ENCODE measurements around the gene DNAJB9.

The DNAJB9 gene

DNA sequence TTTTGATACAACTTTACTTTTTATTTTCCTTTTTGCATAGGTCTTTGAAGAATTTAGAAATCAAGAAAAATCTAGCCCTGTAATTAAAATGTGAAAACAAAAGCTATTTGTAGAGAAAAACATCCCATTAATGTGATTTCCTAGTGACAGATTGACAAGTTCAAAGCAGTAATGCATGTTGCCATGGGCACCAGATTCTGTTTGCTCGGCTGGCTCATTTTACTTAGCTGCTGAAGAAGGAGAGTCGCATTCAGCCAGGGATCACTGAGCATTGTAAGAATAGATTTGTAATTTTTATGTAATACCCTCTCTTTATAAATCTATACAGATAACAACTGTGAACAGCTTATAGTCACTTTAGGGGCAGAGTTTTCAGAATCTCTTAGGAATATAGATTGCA, 28.5 kb downstream of the DNAJB9 start:
- no peak for DNase-seq (ENCODE audit: low read depth)
- H3K4me3 ChIP-seq (ENCODE audit: low read depth, low read length): no peak overlapping the region
- TF ChIP-seq, protein P1, sequence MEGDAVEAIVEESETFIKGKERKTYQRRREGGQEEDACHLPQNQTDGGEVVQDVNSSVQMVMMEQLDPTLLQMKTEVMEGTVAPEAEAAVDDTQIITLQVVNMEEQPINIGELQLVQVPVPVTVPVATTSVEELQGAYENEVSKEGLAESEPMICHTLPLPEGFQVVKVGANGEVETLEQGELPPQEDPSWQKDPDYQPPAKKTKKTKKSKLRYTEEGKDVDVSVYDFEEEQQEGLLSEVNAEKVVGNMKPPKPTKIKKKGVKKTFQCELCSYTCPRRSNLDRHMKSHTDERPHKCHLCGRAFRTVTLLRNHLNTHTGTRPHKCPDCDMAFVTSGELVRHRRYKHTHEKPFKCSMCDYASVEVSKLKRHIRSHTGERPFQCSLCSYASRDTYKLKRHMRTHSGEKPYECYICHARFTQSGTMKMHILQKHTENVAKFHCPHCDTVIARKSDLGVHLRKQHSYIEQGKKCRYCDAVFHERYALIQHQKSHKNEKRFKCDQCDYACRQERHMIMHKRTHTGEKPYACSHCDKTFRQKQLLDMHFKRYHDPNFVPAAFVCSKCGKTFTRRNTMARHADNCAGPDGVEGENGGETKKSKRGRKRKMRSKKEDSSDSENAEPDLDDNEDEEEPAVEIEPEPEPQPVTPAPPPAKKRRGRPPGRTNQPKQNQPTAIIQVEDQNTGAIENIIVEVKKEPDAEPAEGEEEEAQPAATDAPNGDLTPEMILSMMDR (conservative IDR thresholded peaks at IDR 0.05; ENCODE audit: low read depth, low read length): no peak

DNA sequence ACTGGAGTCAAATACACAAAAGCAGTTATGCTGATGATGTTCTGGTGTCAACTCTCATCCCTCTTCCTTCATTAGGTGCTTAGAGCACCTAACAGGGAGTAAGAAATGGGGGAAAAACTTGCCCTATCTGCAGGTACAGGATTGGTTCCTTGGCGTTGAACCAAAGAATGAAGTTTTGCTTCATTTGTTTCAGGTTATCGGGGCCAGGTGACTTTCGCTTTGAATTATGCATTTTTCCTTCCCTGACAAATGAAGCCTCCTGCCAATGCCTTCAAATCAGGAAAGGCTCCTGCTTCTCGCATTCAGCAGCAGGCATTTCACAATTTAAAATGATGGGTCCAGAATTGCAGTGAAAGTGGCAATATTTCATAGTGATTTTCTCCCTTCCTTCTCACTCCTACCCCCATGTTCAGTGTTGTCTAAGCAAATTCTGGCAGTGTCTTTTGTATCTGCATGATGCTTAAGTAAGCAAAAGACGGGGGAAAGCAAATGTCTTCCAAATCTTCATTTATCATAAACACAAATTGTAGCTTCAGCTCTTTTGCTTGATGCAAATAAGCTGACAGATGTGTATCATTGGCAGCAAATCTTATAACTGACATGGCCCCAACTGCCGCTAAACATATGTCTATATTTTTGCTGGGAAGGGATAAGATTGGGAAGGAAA, 29.4 kb downstream of the DNAJB9 start:
- TF ChIP-seq, protein P1 (conservative IDR thresholded peaks at IDR 0.05; ENCODE audit: low read depth, low read length): no peak
- DNase-seq (ENCODE audit: low read depth): no peak
- H3K4me3 ChIP-seq (ENCODE audit: low read depth, low read length): no peak overlapping the region

DNA sequence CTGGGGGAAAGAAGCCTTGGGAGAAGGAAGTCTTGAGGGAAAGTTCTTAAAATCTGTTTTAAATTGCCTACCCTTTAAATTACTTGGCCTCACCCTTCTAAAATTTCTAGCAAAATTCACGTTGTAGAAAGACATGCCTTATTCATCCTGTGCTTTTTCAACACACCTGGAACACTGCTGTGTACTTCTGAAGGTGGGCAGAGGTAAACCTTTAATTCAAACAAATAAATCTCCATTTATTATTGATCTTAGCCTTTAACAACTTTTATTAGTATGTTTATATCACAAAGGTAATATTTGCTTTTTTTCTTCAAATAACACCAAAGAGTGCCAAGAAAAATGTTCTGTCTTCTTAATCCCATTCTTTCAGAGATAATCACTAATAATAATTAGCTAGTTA, 30.7 kb downstream of the DNAJB9 start:
- TF ChIP-seq, protein P1 (conservative IDR thresholded peaks at IDR 0.05; ENCODE audit: low read depth, low read length): no peak
- DNase-seq (ENCODE audit: low read depth): no peak
- H3K4me3 ChIP-seq (ENCODE audit: low read depth, low read length): no peak overlapping the region

DNA sequence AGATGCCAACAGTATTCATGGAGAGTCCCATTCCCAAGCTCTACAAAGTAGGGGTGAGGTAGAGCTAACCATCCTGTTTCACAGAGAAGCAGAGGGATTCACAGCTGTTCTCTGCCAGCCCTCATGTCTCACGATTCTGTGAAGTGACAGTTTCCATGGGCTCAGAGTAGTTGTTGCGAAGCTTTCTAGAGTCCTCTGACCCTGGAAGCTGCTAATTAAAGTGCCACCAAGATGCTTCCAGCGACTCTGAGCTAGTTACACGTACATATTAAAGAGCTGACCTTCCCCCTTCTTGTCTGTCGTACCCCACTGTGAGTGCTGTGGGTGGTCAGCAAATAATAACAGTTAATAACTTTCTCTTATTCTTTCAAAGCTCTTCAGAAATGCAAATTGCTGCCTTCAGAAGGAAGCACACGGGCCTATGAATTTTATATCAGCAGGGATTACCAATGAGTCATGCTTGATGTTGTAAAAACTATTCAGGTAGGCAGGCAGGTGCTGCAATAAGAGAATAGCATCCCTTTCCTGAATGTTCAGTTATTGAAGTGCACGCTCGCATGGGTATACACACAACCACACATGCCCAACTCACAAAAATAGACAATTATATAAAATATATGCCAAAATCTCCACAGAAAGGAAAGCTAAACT, 34.1 kb downstream of the DNAJB9 start:
- TF ChIP-seq, protein P1 (conservative IDR thresholded peaks at IDR 0.05; ENCODE audit: low read depth, low read length): no peak
- no peak for DNase-seq (ENCODE audit: low read depth)
- H3K4me3 ChIP-seq (ENCODE audit: low read depth, low read length): no peak overlapping the region

DNA sequence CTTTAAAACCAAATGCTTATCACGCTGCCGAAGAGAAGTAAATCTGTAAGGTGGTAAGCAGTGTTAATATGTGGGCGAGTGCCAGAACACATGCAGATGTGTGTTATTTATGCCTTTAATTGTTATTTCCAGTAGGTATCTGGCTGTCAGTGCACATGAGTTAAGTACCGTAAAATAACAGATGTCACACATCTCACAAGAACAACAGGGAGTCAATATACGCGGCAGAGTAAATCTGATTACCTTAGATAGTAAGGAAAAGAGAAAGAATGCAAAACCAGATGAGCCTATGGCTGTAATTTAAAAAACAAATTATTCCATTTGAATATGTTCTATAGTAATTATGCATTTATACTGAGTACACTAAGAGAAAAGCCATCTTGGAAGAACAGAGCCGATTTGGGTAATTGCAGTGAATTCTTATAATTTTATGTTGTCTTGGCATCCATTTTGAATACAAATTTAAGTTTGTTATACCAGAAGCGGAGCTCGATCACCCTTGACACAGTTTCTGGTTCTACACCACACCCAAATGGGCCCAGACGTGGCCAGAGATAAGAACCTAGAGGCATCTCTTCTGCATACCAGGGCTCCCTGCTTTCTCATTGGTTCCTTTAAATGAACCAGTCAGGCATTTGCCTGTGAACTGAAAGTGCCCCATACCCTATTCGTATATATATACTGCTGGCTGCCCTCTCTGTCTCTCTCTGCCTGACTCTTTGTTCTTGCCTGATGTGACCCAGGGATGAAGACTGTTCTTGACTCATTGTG, 34.8 kb downstream of the DNAJB9 start:
- H3K4me3 ChIP-seq (ENCODE audit: low read depth, low read length): no peak overlapping the region
- DNase-seq (ENCODE audit: low read depth): no peak
- TF ChIP-seq, protein P1 (conservative IDR thresholded peaks at IDR 0.05; ENCODE audit: low read depth, low read length): no peak

DNA sequence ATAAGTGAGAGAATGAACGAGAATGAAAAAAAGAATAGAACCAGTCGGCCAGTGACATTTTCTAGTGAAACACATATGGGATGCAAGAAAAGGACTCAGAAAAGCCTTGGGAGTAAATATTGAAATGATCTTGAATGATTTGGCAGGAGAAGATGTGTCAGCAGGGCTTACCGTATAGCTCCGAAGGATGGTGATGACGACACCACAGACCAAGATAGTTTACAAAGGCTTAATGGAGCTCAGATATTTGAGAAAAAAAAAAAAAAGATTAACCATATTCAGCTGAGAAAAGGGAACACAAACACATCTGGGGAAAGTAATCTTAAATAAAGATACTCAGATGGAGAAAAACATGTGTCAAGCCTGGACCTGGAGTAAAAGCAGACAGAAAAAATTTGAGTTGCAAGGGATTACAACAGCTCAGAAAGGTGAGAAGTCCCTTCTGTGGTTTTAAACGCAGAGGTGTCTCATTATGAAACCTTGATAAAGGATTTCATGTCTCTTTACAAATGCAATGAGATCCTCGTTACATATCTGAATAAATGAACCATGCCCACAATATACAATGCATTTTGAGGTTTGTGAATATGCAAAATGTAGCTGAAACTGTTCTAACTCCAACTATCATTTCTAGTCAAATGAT, 36.0 kb downstream of the DNAJB9 start:
- no peak for DNase-seq (ENCODE audit: low read depth)
- H3K4me3 ChIP-seq (ENCODE audit: low read depth, low read length): no peak overlapping the region
- TF ChIP-seq, protein P1 (conservative IDR thresholded peaks at IDR 0.05; ENCODE audit: low read depth, low read length): no peak

All from choroid plexus epithelial cell (primary cell).